CD4-positive, alpha-beta T cell treated with Interleukin-1 beta for 1 hour (primary cell): ENCODE results near the gene CAND1.
"Not testable (repeated sequence)": the region's sequence is repeated elsewhere in the genome, so short reads cannot be mapped to it uniquely, and the experiment has no call there.

Source experiments
- DNase-seq, 2 donors: peaks; one replicate each; pipeline ENCODE4 v3.0.0-alpha.2; 2020 to 2022

Gene CAND1

DNA sequence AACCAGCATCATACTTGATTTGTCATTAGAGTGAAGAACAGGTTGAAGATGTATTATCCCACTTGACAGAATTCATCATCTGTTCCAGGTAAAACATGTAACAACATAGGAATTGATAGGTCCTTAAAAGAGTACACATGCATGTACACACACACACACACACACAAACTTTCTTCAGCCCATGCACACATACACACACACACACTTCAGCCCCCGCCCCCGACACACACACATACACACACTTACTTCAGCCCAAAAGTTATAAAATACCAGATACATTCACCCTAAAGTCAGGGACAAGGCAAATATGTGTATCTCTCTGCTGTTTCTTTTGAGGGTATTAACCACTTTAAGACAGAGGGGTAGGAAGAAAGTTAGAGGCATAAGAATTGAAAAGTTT lies 15.4 kb downstream of the CAND1 start:
- DNase-seq, result no peak

DNA sequence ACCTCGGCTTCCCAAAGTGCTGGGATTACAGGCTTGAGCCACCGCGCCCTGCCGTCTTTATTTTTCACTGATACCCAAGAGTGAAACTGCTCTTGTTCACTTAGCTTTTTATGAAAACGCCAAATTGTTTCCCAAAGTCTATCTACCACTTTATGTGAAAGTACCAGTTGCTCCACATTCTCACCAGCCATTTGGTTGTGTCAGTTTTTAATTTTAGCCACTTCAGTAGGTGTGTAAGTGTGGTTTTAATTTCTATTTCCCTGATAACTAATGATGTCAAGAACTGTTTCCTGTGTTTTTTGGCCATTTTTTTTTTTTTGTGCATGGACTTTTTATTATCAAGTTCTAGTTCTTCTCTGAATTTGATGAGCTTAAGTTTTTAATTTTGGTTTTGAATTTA lies 17.1 kb downstream of the CAND1 start:
- DNase-seq, result no peak

DNA sequence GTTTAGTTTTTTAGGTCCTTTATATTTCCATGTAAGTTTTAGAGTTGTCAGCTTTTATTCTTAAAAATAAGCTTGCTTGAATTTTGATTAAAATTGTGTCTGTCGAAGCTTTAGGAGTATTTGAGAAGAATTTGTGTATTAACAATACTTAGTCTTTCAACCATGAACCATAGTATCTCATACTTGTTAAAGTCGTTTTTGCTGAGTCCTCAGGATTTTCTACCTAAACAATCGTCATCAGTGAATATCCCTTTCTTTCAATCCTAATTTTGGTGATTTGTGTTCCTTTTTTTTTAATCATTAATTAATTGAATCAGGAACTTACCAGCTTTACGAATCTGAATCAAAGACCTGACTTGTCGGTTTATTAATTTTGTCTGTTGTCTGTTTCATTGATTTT lies 18.2 kb downstream of the CAND1 start:
- DNase-seq, result no peak

DNA sequence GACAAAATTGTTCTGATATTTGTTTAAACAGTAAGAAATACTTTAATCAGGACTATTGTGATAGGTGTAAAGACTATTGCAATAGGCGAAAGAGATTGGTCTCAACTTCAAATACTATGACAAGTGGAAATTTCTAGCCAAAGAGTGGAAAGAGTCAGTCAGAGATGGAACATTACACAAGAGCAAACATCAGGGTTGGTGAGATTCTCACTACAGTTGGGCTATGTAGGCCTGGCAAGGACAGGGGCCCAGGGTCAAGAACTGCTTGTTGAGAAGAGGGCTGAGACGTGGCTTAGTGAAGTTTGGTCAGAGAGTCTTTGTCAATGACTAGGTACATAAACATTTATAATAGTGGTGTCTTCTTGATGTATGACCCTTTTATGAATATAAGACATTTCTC lies 19.4 kb downstream of the CAND1 start:
- DNase-seq, result no peak

DNA sequence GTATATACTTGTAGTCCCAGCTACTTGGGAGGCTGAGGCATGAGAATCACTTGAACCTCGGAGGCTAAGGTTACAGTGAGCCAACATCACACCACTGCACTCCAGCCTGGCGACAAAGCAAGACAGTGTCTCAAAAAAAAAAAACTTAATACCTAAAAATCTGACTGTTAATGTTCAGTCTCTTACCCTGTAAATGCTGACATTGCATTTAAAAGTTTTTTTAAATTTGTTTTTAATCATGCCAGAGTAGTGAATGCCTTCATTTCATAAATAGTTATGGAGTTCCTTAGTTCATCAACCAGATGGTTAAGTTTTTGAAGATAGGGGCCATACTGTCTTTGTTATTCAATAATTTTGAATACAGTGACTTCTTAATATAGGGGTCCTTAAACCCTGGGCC lies 21.2 kb downstream of the CAND1 start:
- DNase-seq, result no peak

DNA sequence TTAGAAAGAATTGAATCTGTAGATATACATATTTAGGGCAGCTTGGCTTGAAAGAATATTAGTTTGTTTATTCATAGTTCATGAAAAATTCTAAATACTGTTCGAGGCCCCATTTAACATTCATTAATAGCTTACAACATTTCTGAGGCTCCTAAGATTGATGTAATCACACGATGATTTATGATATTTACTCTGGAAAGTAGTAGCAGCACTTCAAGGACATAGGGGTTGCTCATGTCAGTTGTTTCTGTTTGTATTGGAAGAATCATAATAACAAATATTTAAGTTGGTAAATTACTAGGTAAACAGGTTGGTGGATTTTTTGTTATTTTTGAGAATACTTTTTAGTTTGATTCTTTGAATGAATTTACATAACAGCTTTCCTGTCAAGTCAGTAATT lies 30.4 kb downstream of the CAND1 start:
- DNase-seq, result no peak

DNA sequence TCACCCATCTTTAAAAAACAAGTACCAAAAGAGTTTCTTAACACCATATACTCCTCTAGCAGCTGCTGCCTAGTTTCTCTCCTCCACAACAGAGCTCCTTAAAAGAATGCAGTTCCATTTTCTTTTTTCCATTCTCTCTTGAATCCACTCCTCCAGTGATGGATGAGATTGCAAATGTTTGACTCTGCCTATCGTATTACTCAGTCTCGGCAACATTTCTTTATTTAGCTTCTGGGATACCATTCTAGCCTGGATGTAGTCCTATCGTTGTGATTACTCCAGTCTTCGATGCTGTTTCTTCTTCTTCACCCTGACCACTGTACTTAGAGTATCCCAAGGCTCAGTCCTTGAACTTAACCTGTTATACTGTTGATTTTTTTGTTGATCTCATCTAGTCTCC lies 30.8 kb downstream of the CAND1 start:
- DNase-seq, result no peak

DNA sequence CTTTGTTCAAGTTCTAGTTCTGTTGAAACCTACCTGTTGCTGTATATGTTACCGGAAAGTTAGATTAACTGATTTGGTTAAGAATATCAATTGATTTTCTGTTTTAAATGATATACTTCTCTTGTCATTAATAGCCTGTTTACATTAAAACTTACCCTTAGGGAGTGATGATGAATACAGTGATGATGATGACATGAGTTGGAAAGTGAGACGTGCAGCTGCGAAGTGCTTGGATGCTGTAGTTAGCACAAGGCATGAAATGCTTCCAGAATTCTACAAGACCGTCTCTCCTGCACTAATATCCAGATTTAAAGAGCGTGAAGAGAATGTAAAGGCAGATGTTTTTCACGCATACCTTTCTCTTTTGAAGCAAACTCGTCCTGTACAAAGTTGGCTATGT lies 33.0 kb downstream of the CAND1 start:
- no peak for DNase-seq

DNA sequence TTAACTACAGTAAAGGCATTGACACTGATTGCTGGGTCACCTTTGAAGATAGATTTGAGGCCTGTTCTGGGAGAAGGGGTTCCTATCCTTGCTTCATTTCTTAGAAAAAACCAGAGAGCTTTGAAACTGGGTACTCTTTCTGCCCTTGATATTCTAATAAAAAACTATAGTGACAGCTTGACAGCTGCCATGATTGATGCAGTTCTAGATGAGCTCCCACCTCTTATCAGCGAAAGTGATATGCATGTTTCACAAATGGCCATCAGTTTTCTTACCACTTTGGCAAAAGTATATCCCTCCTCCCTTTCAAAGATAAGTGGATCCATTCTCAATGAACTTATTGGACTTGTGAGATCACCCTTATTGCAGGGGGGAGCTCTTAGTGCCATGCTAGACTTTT lies 36.4 kb downstream of the CAND1 start:
- no peak for DNase-seq

DNA sequence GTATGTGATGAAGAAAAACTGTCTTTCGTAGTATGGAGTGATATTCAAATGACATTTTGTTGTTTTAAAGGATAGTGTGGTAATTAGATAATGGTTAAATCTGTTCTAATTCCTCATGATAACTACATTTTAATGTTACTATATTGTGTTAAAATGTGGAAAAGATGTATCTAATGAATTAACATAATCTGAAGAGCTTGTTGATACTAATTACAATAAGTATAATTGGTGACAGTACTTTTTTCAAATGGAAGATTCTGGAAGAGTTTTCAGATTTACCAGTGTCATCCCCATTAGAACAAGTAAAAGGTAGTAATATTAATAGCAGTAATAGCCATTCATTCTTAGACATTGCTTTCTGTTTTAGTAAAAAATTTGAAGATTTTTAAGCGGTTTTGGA lies 37.6 kb downstream of the CAND1 start:
- DNase-seq, result no peak

DNA sequence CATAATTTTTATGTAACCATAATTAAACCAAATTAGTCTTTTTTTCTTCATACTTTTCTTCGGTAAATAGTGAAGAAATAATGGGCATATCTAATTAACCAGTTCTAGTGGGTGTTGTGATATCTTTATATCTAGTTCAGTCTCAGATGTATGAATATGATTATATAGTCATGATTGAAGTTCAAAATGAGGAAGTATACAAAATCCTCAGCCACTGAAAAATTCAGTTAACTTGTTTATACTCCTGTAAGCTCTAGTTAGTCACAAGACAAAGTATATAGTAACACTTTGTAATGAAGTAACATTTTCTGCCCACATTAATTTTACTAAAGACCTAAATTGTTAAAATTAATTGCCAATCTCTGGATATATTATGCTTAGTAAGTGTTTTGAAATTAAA lies 46.5 kb downstream of the CAND1 start:
- DNase-seq, result no peak

DNA sequence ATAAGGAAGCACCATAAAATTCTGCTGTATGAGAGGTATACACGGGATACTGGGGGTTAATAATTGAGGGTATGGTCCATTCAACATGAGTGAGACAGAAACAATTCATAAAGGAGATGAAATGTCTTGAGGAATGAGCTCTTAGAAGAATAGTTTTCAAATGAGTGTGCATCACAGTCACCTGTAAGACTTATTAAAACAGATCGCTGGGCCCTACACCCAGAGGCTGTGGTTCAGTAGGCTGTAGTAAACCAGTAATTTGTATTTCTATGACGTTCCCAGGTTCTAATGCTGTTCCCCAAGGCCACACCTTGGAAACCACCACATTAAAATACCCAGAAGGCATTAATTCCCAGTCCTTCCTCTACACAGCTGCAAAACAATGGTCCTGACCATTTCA lies 49.6 kb downstream of the CAND1 start:
- DNase-seq, result no peak

DNA sequence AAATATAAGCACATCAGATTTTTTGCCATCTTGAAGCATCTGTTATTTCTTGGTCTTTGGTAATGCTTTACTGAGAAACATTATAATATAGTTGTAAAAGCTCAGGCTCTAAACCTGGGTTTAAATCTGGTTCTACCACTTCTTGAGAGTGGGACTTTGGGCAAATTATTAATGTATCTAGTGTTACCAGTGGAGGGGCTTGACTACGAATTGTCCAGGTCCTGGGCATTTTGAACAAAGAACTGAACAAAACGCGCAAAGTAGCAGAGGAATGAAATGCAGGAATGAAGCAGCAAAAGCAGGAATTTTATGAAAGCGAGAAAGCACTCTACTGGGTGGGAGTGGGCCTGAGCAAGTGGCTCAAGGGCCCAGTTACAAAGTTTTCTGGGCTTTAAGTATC lies 50.8 kb downstream of the CAND1 start:
- DNase-seq, result no peak

DNA sequence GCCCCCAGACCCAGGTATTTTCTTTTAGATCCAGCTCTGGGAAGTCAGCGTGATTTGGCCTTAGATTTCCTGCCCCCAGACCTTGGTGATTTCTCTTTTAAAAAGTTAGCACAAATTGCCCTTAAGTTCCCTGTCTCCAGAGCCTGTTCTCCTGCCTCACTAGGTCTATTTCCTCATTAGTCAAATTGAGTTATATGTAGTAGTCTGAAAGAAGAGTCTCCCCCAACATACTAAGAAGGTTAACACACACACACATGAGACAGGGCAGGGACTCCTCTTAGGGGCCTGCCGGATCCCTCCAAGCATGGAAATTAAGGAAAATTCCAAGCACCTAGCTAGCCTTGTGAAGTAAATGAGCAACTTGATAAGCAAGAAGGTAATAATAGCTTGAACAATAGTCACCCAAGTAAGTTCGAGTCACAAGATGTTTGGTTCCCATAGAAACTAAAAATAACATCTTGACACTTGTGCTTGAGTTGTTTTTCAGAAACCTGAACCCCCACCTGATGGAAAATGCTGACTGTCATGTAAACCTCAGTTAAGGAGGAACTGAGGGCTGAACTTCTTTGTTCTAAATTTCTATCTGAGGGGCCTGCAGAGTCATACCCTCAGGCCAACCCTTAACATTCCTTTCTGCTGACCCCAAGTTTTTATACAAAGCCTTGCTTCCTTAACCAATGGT lies 51.6 kb downstream of the CAND1 start:
- no peak for DNase-seq

DNA sequence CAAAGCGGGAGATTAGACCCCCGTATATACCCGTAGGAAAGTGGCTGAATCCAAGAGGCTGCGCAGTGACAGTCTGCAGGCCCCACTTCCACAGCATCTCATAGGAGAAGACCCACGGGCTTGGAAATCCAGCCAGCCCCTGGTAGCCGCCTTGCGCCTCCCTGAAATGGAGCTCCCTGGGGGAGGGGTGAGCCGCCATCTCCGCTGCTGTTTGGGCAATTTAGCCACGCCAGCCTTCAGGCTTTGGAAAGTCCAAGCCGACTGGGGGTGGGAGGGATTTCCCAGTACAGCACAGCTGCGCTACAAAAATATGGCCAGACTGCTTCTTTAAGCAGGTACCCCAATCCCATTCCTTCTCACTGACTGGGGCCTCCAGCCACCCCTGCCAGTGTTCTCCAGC lies 53.4 kb downstream of the CAND1 start:
- no peak for DNase-seq

DNA sequence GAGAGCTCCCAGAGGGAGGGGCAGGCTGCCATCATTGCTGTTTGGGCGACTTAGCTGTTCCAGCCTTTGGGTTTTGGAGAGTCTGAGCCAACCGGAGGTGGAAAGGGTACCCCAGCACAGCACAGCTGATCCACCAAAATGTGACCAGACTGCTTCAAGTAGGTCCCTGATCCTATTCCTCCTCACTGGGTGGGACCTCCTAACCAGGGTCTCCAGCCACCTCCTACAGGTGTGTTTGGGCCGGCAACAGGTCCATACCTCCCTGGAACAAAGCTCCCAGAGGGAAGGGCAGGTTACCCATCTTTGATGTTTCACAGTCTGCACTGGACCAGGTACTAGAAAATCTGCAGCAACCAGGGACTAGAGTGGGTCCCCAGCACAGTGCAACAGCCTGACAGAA lies 53.8 kb downstream of the CAND1 start:
- DNase-seq, result no peak

DNA sequence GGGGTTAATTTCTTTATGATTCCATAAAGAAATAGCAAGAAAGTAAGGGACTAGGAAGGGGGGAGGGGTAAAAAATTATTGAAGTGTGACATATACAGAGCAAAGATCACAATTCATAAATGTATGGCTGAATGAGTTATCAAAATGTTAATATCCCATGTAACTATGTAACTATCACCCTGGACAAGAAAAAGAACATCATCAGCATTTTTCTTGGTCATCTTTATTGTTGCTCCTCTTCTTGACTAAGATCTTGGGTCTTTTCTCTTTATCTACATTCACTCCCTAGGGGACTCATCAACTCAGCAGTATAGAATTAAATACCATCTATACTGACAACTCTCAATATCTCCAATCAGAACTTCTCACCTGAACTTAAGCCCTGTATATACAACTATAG lies 57.5 kb downstream of the CAND1 start:
- no peak for DNase-seq

DNA sequence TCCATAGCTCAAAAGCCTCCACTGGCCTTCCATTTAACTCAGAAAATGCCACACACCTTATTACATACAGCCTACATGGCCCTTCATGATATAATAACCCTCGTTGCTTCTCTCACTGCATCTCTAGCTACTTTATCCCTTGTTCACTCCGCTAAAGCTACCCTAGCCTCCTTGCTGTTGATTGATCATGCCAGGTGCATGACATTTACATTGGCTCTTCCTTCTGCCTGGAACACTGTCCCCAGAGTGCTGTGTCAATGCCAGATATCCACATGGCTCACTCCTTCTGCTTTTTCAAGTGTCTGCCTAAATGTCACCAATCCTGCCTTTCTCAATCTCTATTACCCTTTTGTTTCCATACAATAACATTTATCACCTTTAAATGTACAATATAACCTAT lies 58.3 kb downstream of the CAND1 start:
- DNase-seq, result no peak

DNA sequence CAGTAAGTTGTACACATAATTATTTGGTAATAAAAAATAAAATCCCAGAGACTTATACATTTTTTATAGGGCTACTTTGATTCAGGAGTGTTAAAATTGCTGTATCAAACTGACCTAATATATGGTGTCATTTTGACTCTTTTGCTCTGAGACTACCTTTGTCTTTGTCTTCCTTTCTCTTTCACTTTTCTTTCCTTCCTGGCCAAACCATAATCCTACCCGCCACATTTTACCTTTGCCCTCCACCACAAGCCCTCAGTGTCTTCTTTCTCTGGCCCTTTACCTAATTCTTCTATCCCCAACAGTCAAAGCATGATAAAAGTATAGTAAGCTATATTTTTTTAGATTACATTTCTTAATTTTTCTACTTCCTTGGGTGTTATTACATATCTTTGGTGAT lies 62.0 kb downstream of the CAND1 start:
- DNase-seq, result no peak

DNA sequence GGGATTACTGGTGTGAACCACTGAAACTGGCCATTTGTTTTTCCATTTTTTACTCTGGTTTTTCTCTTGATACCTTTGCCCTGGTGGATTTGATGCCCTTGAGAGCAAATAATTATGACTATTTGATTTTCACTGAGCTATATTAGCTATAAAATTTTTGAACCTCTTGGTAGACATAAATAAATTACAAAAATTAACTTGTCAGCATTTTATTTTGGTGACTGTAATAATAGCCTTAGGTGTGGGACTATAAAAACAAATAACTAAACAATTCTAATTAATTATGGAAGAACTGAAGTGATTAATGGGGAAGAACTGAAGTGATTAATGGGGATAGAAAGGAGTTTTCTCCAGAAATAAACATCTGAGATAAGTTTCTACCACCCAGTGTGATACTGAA lies 62.7 kb downstream of the CAND1 start:
- no peak for DNase-seq

DNA sequence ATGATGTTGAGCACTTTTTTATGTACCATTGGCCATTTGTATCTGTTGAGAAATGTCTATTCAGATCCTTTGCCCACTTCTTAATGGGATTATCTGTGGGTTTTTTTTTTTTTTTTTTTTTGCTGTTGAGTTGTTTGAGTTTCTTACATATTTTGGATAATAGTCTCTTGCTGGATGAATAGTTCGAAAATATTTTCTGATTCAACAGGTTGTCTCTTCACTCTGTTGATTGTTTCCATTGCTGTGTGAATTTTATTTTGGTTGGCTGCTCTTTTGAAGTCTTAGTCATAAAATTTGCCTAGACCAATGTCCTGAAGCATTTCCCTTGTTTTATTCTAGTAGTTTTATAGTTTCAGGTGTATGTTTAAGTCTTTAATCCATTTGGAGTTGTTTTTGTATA lies 64.5 kb downstream of the CAND1 start:
- DNase-seq, result no peak

DNA sequence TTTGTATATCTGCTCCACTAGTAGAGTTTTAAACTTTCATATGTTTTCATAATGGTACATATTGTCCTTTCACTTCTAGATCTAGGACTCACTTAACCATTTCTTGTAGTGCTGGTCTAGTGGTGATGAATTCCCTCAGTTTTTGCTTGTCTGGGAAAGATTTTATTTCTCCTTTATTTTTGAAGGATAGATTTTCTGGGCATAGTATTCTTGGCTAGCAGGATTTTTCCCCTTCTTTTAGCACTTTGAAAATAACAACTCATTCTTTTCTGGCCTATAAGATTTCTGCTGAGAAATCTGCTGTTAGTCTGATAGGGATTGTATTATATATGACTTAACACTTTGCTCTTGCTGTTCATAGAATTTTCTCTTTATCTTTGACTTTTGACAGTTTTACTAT lies 69.3 kb downstream of the CAND1 start:
- no peak for DNase-seq

DNA sequence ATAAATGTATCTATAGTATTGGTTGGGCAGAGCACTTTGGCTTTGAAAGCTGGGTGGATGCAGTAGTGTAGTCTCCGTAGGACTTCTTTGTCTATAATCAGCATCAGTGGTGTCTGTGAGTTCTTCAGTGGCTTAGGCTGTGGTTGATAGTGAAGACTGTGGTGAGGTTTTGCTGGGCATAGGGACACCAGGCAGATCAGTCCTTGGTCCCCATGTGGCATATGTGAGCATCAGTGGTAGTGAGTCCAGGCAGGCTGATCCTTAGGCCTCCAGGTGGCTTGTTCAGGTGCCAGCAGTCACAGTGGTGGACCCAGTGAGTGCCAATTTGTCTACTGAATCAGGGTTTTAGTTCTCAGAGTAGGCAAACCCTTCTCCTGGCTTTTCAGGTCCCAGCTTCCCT lies 70.4 kb downstream of the CAND1 start:
- DNase-seq, result no peak

DNA sequence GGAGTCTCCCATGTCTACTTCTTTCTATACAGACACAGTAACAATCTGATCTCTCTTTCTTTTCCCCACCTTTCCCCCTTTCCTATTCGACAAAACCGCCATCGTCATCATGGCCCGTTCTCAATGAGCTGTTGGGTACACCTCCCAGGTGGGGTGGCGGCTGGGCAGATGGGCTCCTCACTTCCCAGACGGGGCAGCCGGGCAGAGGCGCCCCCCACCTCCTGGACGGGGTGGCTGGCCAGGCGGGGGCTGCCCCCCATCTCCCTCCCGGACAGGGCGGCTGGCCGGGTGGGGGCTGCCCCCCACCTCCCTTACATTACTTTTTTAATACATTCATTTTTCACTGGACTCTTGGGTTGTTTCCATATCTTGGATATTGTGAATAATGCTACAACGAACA lies 71.9 kb downstream of the CAND1 start:
- not testable (repeated sequence) for DNase-seq

DNA sequence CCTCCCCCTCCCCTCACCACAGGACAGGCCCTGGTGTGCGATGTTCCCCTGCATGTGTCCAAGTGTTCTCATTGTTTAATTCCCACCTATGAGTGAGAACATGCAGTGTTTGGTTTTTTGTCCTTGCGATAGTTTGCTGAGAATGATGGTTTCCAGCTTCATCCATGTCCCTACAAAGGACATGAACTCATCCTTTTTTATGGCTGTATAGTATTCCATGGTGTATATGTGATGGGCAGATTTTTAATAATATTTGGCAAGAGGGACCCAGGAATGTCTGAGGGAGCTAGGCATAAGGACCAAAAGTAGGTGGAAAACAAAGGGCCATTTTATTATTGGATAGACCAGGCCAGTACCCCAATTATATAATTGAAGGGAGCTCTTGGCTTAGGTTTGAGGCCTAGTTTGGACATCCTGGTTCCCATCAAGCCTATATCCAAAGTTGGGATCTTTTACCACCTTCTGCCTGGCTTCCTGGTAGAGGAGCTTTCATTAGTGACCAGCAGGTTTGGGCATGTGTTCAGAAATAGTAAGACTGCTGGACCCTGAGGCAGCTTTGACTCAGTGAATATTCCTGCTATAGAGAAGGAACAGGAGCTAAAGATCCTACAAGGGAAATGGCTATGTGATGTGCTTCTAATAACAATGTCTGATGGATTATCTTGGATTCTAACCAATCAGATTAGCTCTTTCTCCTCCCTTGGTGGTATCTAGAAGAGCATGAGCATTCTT lies 76.0 kb downstream of the CAND1 start:
- no peak for DNase-seq
